Stimulated activated effector memory CD8-positive, alpha-beta T cell treated with anti-CD3 and anti-CD28 coated beads, Interleukin-12 subunit alpha, Interleukin-12 subunit beta, amount 100 ng/mL, for 72 hours (primary cell): ENCODE data around the gene LONP2.
"Not testable (repeated sequence)": the region's sequence is repeated elsewhere in the genome, so short reads cannot be mapped to it uniquely, and the experiment has no call there.

ENCODE experiments used
- ATAC-seq: fragments of 150-1000 bp; cut with Tn5 transposase; 2 replicates; pipeline ENCODE4 v1.10.0; 2021
- DNase-seq, 2 donors: peaks; one replicate each; pipeline ENCODE4 v3.0.0; 2021 to 2022; ENCODE audit warnings: low spot score in 2 of 2
- H3K27ac Mint-ChIP-seq: one replicate; pipeline ENCODE4 v1.8.0; 2022; ENCODE audit warnings: mild to moderate bottlenecking, mixed read lengths
- H3K36me3 Mint-ChIP-seq: one replicate; pipeline ENCODE4 v1.8.0; 2022; ENCODE audit warnings: mild to moderate bottlenecking, mixed read lengths
- H3K4me1 Mint-ChIP-seq: one replicate; pipeline ENCODE4 v1.8.0; 2022; ENCODE audit warnings: mixed read lengths
- H3K4me3 Mint-ChIP-seq: one replicate; pipeline ENCODE4 v1.8.0; 2022; ENCODE audit warnings: mild to moderate bottlenecking, mixed read lengths
- H3K9me3 Mint-ChIP-seq: one replicate; pipeline ENCODE4 v1.8.0; 2022; ENCODE audit warnings: mixed read lengths

LONP2 gene

DNA sequence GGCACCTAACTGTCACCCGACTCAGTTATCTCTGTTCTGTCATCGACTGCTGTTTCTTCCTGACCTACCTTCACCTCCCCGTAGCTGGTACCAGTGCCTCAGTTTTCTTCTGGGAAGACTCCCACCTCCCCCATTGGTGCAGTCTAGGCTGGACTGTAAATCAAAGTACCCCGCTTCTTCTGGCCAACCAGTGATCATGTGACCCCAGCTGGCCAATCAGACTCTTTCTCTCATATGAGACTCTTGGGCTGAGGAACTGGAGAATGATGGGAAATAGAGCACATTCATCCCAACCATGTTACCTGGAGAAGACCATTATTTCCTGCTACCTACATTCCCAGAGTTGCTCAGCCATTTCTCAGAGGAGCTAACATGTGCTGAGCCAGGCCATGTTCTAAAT is 20.6 kb upstream of the LONP2 start:
- Mint-ChIP-seq H3K4me3 (no peak overlapping the region), H3K9me3 (no peaks in the 10 kb centered on the region), H3K36me3 (no peaks in the 10 kb centered on the region), H3K27ac (no peak overlapping the region), H3K4me1 (no peaks in the 10 kb centered on the region)
- ATAC-seq (no peak), DNase-seq (no peak)

DNA sequence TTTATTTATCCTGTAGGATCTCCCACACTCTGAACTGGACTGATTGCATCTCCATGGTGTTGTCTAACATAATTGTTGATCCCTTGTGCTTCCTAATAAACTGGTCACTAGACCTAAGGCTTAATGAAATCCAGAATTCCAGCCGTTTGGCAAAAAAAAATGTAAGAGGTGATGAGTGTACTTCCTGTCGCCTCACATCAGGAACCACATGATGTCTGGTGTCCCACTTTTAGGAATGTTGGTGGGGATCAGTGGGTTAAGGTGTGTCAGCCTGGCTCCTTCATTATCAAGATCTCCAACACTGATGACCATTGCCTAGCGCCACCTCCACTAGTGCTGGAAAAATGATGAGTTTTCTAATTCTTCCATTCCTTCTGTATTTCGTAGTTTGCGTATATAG is 18.6 kb upstream of the LONP2 start:
- Mint-ChIP-seq H3K27ac (no peak overlapping the region), H3K9me3 (no peaks in the 10 kb centered on the region), H3K4me1 (no peaks in the 10 kb centered on the region), H3K4me3 (no peak overlapping the region), H3K36me3 (no peaks in the 10 kb centered on the region)
- DNase-seq: no peak
- ATAC-seq: no peak

DNA sequence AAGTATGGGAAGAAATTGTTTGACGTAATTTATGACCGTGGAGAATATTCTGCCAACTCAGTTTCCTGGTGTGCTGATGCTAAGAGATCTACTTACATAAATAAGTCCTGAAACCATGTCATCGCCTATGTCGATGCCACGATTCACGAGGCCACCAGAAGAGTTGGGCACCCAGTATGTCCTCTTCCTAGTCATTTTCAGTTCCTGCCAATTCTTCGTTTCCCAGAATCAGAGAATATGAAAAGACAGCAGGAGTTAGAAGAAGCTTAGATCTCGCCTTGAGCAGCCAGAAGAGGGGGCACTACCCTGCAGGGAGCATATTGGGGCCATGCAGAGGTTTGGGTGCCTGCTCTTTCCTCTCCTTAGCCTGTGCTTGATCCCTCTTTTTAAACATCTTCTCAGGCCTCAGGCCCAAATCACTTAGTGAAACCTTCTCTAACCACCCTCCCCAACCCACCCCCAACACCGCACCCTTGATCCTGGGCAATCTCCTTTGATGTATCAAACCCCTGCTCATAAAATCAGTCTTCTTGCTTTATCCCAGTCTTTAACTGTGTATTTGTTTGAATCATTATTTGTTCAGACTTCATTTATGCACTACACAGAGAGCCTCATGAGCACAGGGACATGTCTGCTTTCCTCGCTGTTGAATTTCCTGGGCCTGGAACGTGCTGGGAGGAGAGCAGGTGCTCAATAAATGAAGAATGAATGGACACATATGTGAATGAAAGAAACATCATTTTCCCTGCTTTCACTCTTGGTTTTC is 12.2 kb upstream of the LONP2 start:
- ATAC-seq (peak; percentile 86), DNase-seq (peak in 1 of 2 donors; percentile 56)
- Mint-ChIP-seq H3K4me3 (peak overlapping the region; percentile 10), H3K36me3 (no peaks in the 10 kb centered on the region), H3K27ac (peak overlapping the region; percentile 61), H3K9me3 (no peaks in the 10 kb centered on the region), H3K4me1 (peaks cover 14% of the 10 kb centered on the region)

DNA sequence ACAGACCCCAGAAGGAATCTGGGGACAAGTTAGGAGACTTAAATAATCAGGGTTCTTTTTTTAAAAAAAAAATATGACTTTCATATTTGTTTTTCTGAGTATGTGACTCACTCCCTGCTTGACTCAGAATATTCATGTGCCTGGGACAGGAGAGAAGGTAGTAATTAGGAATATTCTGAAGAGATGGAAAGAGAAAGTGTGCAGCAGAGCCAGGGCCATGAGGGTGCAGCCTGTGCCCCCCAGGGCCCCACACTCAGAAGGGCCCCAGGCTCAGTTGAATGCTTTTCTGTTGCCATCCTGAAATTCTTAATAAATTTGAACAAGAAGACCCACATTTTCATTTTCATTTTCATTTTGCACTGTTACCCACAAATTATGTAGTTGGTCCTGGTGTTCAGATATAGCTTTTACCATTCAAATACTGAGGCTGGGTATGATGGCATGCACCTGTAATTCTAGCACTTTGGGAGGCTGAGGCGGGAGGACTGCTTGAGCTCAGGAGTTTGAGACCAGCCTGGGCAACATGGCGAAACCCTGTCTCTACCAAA is 11.5 kb upstream of the LONP2 start:
- Mint-ChIP-seq H3K36me3 (no peaks in the 10 kb centered on the region), H3K9me3 (no peaks in the 10 kb centered on the region), H3K27ac (peak overlapping the region; percentile 61), H3K4me1 (peaks cover 14% of the 10 kb centered on the region), H3K4me3 (peak overlapping the region; percentile 10)
- ATAC-seq (peak; percentile 54), DNase-seq (no peak)

DNA sequence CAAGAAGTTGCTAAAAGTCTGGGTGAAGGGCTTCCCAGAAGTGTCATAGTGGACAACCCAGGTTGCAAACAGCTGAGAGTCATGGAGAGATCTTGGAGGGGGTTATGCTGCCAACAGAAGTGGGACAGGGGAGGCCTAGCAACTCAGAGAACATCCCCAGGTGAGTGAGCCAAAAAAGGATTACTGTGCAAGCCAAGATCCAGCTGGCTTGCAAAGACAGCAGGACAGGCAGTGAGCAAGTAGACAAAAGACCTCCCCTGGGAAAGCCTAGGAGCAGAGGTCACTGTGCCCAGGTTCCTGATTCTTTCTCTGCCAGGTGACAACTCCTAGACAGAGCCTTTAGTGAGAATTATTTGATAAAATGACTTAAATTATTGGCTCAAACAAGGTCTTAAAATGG is 9.5 kb upstream of the LONP2 start:
- Mint-ChIP-seq H3K27ac (no peak overlapping the region), H3K4me1 (peaks cover 14% of the 10 kb centered on the region)

DNA sequence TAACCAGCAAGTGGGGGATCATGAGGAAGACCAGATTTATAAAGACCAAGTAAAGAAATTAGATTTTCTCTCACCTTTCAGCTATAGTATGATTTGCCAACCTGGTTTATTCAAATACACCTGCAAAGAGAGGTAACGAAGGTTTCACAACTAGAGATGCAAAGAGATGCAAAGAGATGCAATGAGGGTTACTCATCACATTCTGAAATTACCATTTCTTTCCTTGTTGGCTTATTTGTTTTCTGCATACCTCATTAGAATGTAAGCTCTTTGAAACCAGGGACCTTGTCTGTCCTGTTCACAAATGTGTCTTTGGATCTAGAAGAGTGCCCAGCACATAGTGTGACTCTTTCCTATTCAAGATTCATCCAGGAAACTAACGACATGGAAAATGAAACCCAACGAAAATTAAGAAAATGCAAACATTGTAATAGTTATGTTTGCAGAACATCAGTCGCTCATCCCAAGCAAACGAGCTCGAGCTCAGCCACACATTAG is 9.0 kb upstream of the LONP2 start:
- no peaks in the 10 kb centered on the region for H3K9me3 Mint-ChIP-seq
- H3K4me3 Mint-ChIP-seq: no peak overlapping the region

More for the DNA sequence above, 9.5 kb upstream of the LONP2 start:
- Mint-ChIP-seq H3K36me3 (no peaks in the 10 kb centered on the region), H3K4me3 (no peak overlapping the region), H3K9me3 (no peaks in the 10 kb centered on the region)
- DNase-seq (no peak), ATAC-seq (no peak)

GRCh38 chr16:48235556-48236136 is 8.5 kb upstream of the LONP2 start:
- no peaks in the 10 kb centered on the region for H3K36me3 Mint-ChIP-seq
- no peak overlapping the region for H3K27ac Mint-ChIP-seq
- H3K4me3 Mint-ChIP-seq: no peak overlapping the region
- no peaks in the 10 kb centered on the region for H3K9me3 Mint-ChIP-seq
- DNase-seq: no peak
- no peak for ATAC-seq
- peaks cover 14% of the 10 kb centered on the region for H3K4me1 Mint-ChIP-seq

More for the DNA sequence above, 9.0 kb upstream of the LONP2 start:
- no peak for DNase-seq
- peaks cover 14% of the 10 kb centered on the region for H3K4me1 Mint-ChIP-seq
- no peak overlapping the region for H3K27ac Mint-ChIP-seq
- ATAC-seq: no peak
- no peaks in the 10 kb centered on the region for H3K36me3 Mint-ChIP-seq

- no peak for ATAC-seq
- Mint-ChIP-seq H3K4me1 (peaks cover 12% of the 10 kb centered on the region), H3K9me3 (no peaks in the 10 kb centered on the region), H3K27ac (no peak overlapping the region), H3K4me3 (no peak overlapping the region), H3K36me3 (no peaks in the 10 kb centered on the region)
- DNase-seq: no peak
These were observed 7.8 kb upstream of the LONP2 start for GRCh38 chr16:48236286-48236685.

GRCh38 chr16:48240147-48240546 is 4.0 kb upstream of the LONP2 start:
- not testable (repeated sequence) for H3K4me1 Mint-ChIP-seq

GRCh38 chr16:48244863-48245195 is 729 bp downstream of the LONP2 start:
- Mint-ChIP-seq H3K9me3 (no peaks in the 10 kb centered on the region), H3K4me3 (peak overlapping the region; percentile 98), H3K27ac (peak overlapping the region; percentile 94), H3K36me3 (peaks cover 13% of the 10 kb centered on the region), H3K4me1 (peaks cover 23% of the 10 kb centered on the region)
- no peak for ATAC-seq
- no peak for DNase-seq

More at GRCh38 chr16:48240147-48240546, 4.0 kb upstream of the LONP2 start:
- H3K27ac Mint-ChIP-seq, H3K36me3 Mint-ChIP-seq, DNase-seq, H3K4me3 Mint-ChIP-seq, ATAC-seq, H3K9me3 Mint-ChIP-seq: not testable (repeated sequence)

GRCh38 chr16:48246066-48246465 is 2.0 kb downstream of the LONP2 start:
- H3K27ac Mint-ChIP-seq: no peak overlapping the region
- H3K36me3 Mint-ChIP-seq: peaks cover 13% of the 10 kb centered on the region
- H3K4me3 Mint-ChIP-seq: peak overlapping the region; percentile 98
- H3K4me1 Mint-ChIP-seq: peaks cover 27% of the 10 kb centered on the region
- no peak for ATAC-seq
- H3K9me3 Mint-ChIP-seq: no peaks in the 10 kb centered on the region
- DNase-seq: no peak

DNA sequence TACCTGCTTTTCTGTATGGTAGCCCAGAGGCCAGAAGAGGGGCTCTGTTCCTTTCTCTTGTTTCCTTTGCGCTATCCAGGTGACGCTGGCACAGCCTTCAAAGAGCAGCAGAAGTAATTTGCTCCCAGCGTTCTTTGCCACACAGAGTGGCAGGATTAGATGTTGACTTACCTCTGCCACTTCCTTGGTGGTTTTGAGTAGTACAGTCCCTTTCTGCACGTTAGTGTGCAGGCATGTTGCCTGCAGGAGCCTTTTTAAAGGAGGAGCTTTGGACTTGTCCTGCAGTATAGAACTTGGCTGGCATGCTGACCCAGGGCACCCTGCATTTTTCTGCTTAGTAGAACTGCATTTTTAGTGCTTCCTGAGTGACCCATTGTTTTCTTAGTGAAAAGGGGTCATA is 3.2 kb downstream of the LONP2 start, which contains the start of gene ABCC11:
TSS of gene ABCC11 (minus strand) at position 229 of the 400 bp plus-strand sequence. CDS start 15,618 bp downstream, outside the sequence.
- DNase-seq (no peak), ATAC-seq (no peak)
- Mint-ChIP-seq H3K4me1 (peaks cover 32% of the 10 kb centered on the region), H3K9me3 (no peaks in the 10 kb centered on the region), H3K4me3 (no peak within 1 kb of the TSS), H3K36me3 (peaks cover 19% of the 10 kb centered on the region), H3K27ac (no peak within 1 kb of the TSS)

DNA sequence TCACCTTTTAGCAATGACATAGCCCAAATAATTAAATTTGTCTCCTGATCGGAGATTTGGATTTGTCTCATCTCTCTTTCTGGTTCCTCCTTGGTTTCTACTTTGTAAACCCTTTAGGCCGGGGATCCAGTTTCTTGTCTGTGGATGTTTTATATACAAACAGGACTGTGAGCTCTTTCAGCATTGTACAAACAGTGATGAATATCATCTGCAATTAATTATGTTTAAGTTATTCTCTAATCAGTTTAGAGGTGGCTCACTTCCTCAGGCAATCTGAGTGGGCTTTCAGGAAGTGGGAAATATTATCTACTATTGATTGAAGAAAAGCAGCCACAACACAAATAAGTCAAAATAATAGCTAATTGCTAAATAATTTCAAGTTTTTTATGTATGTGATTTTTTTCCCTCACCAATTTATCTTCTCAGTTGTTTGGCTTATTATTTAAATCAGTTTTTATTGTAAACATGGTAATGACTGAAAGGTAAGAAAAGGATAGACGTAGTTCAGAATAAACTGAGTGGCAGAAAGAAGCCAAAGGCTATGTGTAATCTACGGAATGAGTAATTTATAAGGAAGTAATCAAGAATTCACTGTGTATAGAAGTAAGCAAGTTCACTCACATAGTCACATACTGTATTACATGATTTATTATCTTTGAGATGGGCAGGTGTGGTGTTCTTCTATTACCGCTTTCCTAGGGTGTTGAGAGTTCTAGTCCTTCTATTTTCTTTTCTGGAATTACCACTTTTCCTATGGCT is 6.6 kb downstream of the LONP2 start:
- H3K36me3 Mint-ChIP-seq: peaks cover 43% of the 10 kb centered on the region
- no peak overlapping the region for H3K27ac Mint-ChIP-seq
- no peaks in the 10 kb centered on the region for H3K9me3 Mint-ChIP-seq
- H3K4me3 Mint-ChIP-seq: no peak overlapping the region
- H3K4me1 Mint-ChIP-seq: peaks cover 22% of the 10 kb centered on the region
- DNase-seq: no peak
- ATAC-seq: no peak

- no peak for ATAC-seq
- Mint-ChIP-seq H3K4me1 (peaks cover 14% of the 10 kb centered on the region), H3K27ac (no peak overlapping the region), H3K4me3 (no peak overlapping the region), H3K36me3 (peaks cover 55% of the 10 kb centered on the region), H3K9me3 (no peaks in the 10 kb centered on the region)
- DNase-seq: no peak
These were observed 7.9 kb downstream of the LONP2 start for GRCh38 chr16:48252013-48252412.

DNA sequence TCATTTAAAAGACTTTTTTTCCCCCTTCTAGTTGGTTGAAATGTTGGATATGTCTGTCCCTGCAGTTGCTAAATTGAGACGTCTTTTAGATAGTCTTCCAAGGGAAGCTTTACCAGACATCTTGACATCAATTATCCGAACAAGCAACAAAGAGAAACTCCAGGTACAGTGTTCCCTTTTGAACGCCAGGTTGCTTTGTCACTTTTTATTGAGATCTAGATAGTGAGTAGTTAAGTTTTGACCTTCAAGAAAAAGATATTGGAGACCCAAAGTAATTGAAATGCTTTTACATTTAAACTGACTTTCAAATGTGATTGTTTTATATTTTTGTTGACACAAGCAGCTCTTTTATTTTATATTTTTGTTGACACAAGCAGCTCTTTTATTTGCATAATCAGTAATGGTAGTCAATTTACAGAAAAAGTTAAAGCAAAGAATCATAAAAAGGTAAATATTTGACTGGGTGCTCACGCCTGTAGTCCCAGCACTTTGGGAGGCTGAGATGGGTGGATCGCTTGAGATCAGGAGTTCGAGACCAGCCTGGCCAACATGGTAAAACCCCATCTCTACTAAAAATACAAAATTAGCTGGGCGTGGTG is 12.6 kb downstream of the LONP2 start:
- Mint-ChIP-seq H3K4me3 (no peak overlapping the region), H3K4me1 (peaks cover 6% of the 10 kb centered on the region), H3K27ac (no peak overlapping the region), H3K9me3 (no peaks in the 10 kb centered on the region), H3K36me3 (peaks cover 97% of the 10 kb centered on the region)
- ATAC-seq (no peak), DNase-seq (no peak)
